Head of caudate nucleus (tissue), 42 donors: ENCODE results near the gene CDH13.
A peak's percentile ranks its signal among the peaks of the same experiment; 100 is the strongest.

Source experiments
- DNase-seq, 42 donors: peaks; one replicate each; pipeline versions ENCODE4 v3.0.0 to v3.0.0-alpha.2; 2020 to 2021; ENCODE audit warnings: mixed read lengths in 7 of 42
- intact Hi-C: fragments of 100-400 bp; cut with DNase I; formaldehyde crosslinking; loops from one replicate; pipeline ENCODE4 v1.15.0; 2022

Gene CDH13

GRCh38 chr16:82758904-82759303 is 132.1 kb downstream of the CDH13 start:
- intact Hi-C loops = no loop called here

DNA sequence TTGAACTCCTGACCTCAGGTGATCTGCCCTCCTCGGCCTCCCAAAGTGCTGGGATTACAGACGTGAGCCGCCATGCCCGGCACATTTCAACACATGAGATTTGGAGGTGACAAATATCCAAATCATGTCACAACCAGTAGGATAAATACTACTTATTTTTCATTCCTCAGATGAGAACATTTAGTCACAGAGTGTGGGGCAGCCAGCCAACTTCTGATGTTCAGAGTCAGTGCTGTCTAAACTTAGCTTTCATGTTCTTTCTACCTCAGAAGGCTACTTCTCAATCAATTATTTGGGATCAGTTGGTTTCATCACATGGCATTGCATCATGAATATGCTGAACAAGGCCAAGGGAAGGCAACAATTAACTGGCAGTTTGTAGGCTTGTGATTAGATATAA is 134.5 kb downstream of the CDH13 start:
- DNase-seq = peak in 4 of 42 donors; percentile 15 to 41 (median 28)
- intact Hi-C loops = no loop called here

More at GRCh38 chr16:82758904-82759303, 132.1 kb downstream of the CDH13 start:
- DNase-seq = no peak

GRCh38 chr16:82761858-82762257 is 135.1 kb downstream of the CDH13 start:
- no peak for DNase-seq
- intact Hi-C loops = no loop called here

DNA sequence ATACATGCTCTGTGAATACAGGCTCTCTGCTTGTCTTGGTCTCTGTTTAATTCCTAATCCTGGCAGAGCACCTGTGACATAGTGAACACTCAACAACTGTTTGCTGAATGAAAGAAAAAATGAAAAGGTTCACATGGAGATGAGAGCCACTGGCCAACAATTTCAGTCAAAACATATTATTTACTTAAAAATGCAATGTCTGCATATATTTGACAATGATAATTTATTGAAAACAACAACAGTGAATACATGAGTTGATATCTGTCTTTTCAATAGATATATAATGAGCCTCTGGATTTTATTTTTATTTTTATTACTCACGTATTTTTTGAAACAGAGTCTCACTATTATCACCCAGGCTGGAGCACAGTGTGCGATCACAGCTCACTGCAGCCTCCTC is 136.6 kb downstream of the CDH13 start:
- intact Hi-C loops = no loop called here
- no peak for DNase-seq

- DNase-seq = no peak
- intact Hi-C loops = no loop called here
Observed at GRCh38 chr16:82767198-82767597, 140.4 kb downstream of the CDH13 start.

- DNase-seq = no peak
- intact Hi-C loops = no loop called here
Observed at GRCh38 chr16:82767808-82768207, 141.0 kb downstream of the CDH13 start.

- peak in 28 of 42 donors; percentile 16 to 70 (median 43) for DNase-seq
- intact Hi-C loops = no loop called here
Observed at GRCh38 chr16:82769845-82770244, 143.1 kb downstream of the CDH13 start.

- DNase-seq = no peak
- intact Hi-C loops = no loop called here
Observed at GRCh38 chr16:82772215-82772614, 145.4 kb downstream of the CDH13 start.

- intact Hi-C loops = no loop called here
- no peak for DNase-seq
Observed at GRCh38 chr16:82773018-82773417, 146.2 kb downstream of the CDH13 start.

DNA sequence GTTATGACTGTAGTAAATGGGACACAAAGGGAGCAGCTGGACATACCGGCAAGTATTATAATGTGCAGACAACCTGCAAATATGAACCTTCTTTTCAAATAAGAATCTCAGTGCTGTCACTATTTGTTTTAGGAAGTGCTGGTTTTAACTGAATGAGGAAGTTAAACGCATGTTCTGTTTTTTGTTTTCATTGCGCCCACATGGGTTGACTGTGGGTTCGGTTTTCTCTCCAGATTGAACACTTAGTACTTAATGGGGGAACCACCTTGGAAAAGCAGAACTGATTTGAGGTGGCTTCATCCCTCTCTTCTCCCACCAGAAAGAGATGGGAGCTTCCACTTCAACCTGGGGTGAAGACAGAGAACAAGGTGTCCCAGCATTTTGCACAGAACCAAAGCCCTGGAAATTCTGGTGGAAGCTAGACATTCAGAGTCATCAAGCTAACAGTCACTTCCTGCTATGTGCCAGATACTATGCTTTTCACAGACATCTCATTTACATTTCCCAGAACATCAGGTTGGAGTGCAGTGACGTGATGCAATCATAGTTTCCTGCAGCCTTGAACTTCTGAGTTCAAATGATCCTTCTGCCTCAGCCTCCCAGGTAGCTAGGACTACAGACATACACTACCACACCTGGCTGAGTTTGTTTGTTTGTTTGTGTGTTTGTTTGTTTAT is 149.8 kb downstream of the CDH13 start:
- intact Hi-C loops = no loop called here
- peak in 1 of 42 donors; percentile 25 for DNase-seq

- intact Hi-C loops = no loop called here
Observed at GRCh38 chr16:82782715-82783251, 156.0 kb downstream of the CDH13 start.

DNA sequence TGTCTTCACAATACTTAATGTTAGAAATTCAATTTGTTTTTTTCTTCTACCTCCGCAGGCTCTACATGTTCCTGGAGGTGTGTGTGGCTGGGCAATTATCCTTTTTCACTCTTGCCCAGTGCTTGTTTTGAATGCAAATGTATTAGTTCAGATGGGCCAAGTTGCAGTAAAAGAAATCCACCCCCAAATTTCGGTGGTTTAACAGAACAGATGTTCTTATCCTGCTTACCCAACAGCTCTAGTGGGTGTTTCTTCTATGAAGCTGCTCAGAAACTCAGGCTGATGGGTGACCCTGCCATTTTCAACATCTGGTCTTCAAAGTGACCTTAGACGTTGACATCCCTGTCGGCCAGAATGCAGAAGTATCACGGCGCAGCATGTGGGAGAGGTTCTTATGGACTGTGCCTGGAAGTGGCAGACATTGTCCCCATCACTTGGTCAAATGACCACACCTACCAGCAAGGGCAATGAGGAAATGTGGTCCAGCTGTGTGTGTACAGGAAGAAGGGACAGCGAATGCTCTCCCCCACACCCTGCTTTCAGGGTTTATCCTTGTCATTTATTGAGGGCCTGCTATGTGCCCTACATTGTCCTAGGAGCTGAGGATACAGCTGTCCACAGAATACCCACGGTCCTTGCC is 157.3 kb downstream of the CDH13 start:
- intact Hi-C loops = no loop called here
- DNase-seq = no peak

More at GRCh38 chr16:82782715-82783251, 156.0 kb downstream of the CDH13 start:
- DNase-seq = no peak

GRCh38 chr16:82784573-82784968 is 157.8 kb downstream of the CDH13 start:
- intact Hi-C loops = no loop called here
- DNase-seq = no peak

GRCh38 chr16:82788225-82788624 is 161.5 kb downstream of the CDH13 start:
- intact Hi-C loops = no loop called here
- DNase-seq = no peak

- intact Hi-C loops = no loop called here
Observed at GRCh38 chr16:82788919-82789318, 162.2 kb downstream of the CDH13 start.

DNA sequence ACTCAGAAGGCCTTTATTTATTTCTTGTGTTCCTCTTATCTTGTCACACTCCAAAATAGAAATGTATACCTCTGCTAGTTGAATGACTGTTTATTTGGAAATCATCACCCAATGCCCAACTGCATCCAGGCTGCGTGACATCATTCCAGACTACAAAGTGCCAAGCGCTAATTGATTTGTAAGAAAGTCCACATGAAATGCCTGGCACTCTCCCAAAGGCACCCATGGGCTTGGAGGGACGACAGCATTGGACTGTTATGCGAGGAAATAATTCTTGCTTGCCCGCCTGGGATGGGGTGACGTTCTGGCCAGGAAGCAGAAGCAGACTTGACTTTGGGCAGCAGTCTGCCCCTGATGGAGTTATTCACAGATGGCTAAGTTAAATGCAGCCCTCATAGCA is 165.9 kb downstream of the CDH13 start:
- DNase-seq = no peak
- intact Hi-C loops = no loop called here

More at GRCh38 chr16:82788919-82789318, 162.2 kb downstream of the CDH13 start:
- DNase-seq = no peak

DNA sequence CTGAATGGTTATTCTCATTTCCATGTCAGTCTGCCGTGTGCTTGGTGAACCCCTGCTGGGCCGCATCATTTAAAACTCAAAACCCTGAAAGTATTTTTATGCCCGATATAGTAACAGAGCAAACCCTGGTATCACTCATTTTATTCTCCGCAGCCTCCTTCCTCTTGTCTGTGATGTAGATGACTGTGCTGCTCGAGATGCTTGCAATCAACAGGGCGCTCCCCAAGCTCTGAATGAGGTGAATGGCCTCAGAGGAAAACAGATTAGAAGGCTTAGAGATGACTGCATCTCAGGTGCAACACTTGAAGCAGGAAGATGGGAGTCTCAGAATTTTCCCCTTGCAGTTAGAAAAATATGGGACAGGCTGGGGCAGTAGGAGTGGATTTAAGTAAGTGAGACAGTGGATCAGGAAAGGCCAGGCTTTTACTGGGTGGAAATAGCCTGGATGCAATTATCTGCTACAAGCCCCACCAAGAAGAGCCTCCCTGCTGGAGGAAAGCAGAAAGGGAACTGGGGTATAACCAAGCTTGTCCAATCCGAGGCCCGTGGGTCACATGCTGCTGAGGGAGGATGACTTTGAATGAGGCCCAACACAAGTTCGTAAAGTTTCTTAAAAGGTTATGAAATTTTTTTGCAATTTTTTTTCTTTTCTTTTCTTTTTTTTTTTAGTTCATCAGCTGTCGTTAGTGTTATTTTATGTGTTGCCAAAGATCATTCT is 166.9 kb downstream of the CDH13 start:
- intact Hi-C loops = no loop called here
- DNase-seq = peak in 1 of 42 donors; percentile 17

DNA sequence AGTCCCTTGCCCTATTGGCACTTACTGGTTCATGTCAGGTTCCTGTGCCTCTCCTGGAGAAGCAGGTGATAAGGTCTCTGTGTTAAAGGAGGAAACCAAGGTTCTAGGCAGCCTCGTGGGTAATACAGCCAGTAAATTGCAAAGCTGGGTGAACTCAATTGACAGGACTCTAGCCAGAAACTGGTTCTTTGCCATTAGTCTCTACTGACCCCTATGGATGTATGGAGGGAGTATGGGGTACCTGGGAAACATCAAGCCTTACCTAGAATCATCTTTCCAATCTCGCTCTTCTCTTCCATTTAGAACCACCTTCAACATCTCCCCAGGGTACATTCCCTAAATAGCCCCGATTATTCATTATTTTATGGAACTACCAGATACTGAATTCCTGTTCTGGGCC is 169.3 kb downstream of the CDH13 start:
- intact Hi-C loops = no loop called here
- no peak for DNase-seq

- intact Hi-C loops = no loop called here
- DNase-seq = no peak
Observed at GRCh38 chr16:82801361-82801760, 174.6 kb downstream of the CDH13 start.

- DNase-seq = no peak
- intact Hi-C loops = no loop called here
Observed at GRCh38 chr16:82805866-82806265, 179.1 kb downstream of the CDH13 start.
